ENCODE data around the gene C1orf35.

The C1orf35 gene

DNA sequence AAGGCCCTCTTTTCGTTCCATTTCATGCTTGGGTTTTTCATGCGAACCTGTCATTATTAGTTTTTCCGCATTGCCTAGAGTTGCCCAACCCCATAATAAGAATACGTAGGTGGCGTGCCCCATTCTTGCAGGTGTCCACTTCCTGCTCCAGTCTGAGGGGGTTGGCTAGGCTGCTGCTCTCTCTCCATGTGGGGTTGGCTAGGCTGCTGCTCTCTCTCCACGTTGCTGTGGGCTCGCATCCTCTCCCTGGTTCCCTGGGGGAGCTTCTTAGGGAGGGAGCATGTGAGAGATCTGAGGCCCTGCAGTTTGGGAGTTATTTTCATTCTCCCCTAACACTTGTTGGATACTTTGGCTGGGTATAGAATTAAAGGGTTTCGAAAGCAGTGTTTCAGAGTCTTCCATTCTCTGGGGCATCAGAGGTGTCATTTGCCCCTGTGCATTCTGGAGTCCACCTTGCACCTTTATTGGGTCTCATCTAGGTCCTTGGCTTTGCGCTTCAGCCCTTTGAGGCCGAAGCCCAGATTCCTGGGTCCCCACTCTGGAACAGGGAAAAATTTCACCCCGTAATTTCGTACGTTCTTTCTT, 8.6 kb downstream of the C1orf35 start:
- Histone ChIP-seq H3K27me3 (ENCODE audit: low read depth, low read length) (no peaks in the 10 kb centered on the region), H3K9ac (ENCODE audit: low read length) (no peak overlapping the region), H4K20me1 (ENCODE audit: insufficient read depth, low read length) (peaks cover 100% of the 10 kb centered on the region), H3K79me2 (ENCODE audit: low read length) (peaks cover 99% of the 10 kb centered on the region), H3K4me2 (ENCODE audit: low read length) (no peak overlapping the region), H3K4me1 (ENCODE audit: low read length) (peaks cover 6% of the 10 kb centered on the region), H3K36me3 (replicated peaks; ENCODE audit: low read depth, low read length) (peaks cover 92% of the 10 kb centered on the region), H3K4me3 (ENCODE audit: low read length) (no peak overlapping the region), H3K9me3 (ENCODE audit: insufficient read depth, low read length) (peaks cover 16% of the 10 kb centered on the region; the same call in 1 of the 2 replicates), H2AFZ (ENCODE audit: low read depth, low read length) (no peak overlapping the region), H3K27ac (ENCODE audit: low read length) (no peak overlapping the region)
- TF ChIP-seq, protein P1, sequence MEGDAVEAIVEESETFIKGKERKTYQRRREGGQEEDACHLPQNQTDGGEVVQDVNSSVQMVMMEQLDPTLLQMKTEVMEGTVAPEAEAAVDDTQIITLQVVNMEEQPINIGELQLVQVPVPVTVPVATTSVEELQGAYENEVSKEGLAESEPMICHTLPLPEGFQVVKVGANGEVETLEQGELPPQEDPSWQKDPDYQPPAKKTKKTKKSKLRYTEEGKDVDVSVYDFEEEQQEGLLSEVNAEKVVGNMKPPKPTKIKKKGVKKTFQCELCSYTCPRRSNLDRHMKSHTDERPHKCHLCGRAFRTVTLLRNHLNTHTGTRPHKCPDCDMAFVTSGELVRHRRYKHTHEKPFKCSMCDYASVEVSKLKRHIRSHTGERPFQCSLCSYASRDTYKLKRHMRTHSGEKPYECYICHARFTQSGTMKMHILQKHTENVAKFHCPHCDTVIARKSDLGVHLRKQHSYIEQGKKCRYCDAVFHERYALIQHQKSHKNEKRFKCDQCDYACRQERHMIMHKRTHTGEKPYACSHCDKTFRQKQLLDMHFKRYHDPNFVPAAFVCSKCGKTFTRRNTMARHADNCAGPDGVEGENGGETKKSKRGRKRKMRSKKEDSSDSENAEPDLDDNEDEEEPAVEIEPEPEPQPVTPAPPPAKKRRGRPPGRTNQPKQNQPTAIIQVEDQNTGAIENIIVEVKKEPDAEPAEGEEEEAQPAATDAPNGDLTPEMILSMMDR (IDR thresholded peaks at IDR 0.05; ENCODE audit: low read depth, low read length): no peak
- TF ChIP-seq EZH2phosphoT487 (IDR thresholded peaks at IDR 0.05; ENCODE audit: low read depth): no peak

DNA sequence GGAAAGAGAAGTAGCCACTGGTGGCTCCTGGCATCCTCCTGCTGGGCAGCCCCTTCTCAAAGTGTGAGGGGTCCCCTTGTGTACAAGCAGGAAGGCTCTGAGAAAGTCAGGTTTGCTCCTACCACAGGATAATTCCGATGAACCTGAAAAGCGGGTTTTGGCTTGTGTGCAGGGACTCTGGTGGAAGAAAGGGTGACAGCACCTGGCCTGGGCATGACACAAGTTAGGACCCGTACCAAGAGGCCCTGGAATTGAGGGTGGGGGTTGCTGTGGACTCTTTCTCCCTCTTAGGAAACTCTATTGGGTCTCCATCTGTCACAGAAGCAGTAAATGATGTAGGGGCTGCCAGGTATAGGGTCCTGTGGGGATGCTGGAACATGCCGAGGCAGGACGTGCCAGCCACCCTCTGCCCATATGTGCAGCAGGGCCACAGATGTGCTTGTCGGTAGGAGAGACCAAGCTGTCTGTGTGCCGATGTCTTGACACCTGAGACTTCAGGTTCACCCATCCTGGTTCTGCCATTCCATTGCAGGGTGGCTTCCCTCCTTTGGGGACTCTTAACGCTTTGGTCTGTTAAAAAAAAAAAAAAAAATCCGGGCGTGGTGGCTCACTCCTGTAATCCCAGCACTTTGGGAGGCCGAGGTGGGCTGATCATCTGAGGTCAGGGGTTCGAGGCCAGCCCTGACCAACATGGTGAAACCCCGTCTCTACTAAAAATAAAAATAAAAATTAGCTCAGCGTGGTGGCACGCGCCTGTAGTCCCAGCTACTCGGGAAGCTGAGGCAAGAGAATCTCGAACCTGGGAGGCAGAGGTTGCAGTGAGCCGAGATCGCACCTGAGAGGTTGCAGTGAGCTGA, 9.8 kb downstream of the C1orf35 start:
- Histone ChIP-seq H3K9me3 (ENCODE audit: insufficient read depth, low read length) (peaks cover 16% of the 10 kb centered on the region; the same call in 1 of the 2 replicates), H4K20me1 (ENCODE audit: insufficient read depth, low read length) (peaks cover 100% of the 10 kb centered on the region), H3K4me3 (ENCODE audit: low read length) (no peak overlapping the region), H3K27ac (ENCODE audit: low read length) (no peak overlapping the region), H2AFZ (ENCODE audit: low read depth, low read length) (no peak overlapping the region), H3K9ac (ENCODE audit: low read length) (no peak overlapping the region), H3K27me3 (ENCODE audit: low read depth, low read length) (no peaks in the 10 kb centered on the region), H3K4me2 (ENCODE audit: low read length) (no peak overlapping the region), H3K4me1 (ENCODE audit: low read length) (peaks cover 19% of the 10 kb centered on the region), H3K36me3 (replicated peaks; ENCODE audit: low read depth, low read length) (peaks cover 92% of the 10 kb centered on the region), H3K79me2 (ENCODE audit: low read length) (peaks cover 100% of the 10 kb centered on the region)
- TF ChIP-seq EZH2phosphoT487 (IDR thresholded peaks at IDR 0.05; ENCODE audit: low read depth): no peak
- TF ChIP-seq, protein P1 (IDR thresholded peaks at IDR 0.05; ENCODE audit: low read depth, low read length): no peak

DNA sequence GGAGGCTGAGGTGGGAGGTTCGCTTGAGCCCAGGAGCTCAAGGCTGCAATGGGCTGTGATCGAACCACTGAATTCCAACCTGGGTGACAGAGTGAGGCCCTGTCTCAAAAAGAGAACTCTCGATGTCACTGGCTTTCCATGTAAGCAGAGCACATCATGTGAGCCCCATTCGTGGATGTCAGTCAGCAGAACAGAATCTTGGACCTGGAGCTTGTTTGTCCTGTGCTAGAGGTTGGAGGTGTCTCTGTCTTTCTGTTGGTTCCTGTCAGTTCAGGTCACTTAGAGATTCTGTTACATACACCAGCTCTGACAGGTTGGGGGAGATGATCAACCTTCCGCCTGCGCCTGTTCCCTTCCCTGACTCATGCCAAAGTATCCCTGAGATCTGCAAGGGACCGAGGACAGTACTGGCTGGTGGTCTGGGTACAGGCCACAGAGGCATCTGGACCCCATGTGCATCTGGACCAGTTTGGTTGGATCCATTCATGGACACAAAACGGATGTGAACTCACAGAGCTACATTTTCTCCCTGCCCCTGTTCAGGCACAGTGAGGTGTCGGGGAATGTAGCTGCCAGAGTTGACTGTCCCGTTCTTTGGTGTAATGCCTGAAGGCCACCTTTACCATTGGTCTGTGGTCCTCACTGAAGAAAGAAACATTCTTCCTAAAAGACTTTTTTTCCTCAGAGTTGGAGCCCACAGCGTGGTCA, 10.6 kb downstream of the C1orf35 start:
- Histone ChIP-seq H3K4me3 (ENCODE audit: low read length) (no peak overlapping the region), H3K27ac (ENCODE audit: low read length) (no peak overlapping the region), H3K4me2 (ENCODE audit: low read length) (no peak overlapping the region), H4K20me1 (ENCODE audit: insufficient read depth, low read length) (peaks cover 100% of the 10 kb centered on the region), H2AFZ (ENCODE audit: low read depth, low read length) (no peak overlapping the region), H3K27me3 (ENCODE audit: low read depth, low read length) (no peaks in the 10 kb centered on the region), H3K9ac (ENCODE audit: low read length) (no peak overlapping the region), H3K4me1 (ENCODE audit: low read length) (peaks cover 26% of the 10 kb centered on the region), H3K36me3 (replicated peaks; ENCODE audit: low read depth, low read length) (peaks cover 94% of the 10 kb centered on the region), H3K9me3 (ENCODE audit: insufficient read depth, low read length) (peaks cover 16% of the 10 kb centered on the region; the same call in 1 of the 2 replicates), H3K79me2 (ENCODE audit: low read length) (peaks cover 100% of the 10 kb centered on the region)
- no peak for TF ChIP-seq EZH2phosphoT487 (IDR thresholded peaks at IDR 0.05; ENCODE audit: low read depth)
- TF ChIP-seq, protein P1 (IDR thresholded peaks at IDR 0.05; ENCODE audit: low read depth, low read length): no peak

DNA sequence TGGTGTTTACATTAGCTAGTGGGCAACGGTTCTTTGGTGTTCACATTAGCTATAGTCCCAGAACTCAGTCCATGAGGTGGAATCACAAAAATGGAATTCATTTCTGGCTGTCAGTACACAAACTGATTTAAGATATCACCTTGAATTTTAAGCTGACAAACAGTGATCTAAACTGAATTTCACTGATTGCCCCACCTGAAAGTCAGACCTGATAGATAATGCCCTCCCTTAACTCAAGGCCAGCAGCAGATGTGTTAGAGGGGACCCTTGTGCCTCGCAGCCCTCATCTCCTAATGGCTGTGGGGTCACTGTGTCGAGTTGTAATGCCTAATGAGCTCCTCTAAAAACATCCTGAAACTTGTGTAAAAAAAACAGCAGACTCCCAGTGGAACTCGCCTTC, 12.0 kb downstream of the C1orf35 start:
- H3K9me3 ChIP-seq (ENCODE audit: insufficient read depth, low read length): peaks cover 16% of the 10 kb centered on the region; the same call in 1 of the 2 replicates
- TF ChIP-seq, protein P1 (IDR thresholded peaks at IDR 0.05; ENCODE audit: low read depth, low read length): no peak
- no peak for TF ChIP-seq EZH2phosphoT487 (IDR thresholded peaks at IDR 0.05; ENCODE audit: low read depth)
- peaks cover 100% of the 10 kb centered on the region for H4K20me1 ChIP-seq (ENCODE audit: insufficient read depth, low read length)
- no peaks in the 10 kb centered on the region for H3K27me3 ChIP-seq (ENCODE audit: low read depth, low read length)
- no peak overlapping the region for H3K9ac ChIP-seq (ENCODE audit: low read length)
- H3K36me3 ChIP-seq (replicated peaks; ENCODE audit: low read depth, low read length): peaks cover 88% of the 10 kb centered on the region
- H3K4me3 ChIP-seq (ENCODE audit: low read length): no peak overlapping the region
- no peak overlapping the region for H3K4me2 ChIP-seq (ENCODE audit: low read length)
- H2AFZ ChIP-seq (ENCODE audit: low read depth, low read length): no peak overlapping the region
- peaks cover 100% of the 10 kb centered on the region for H3K79me2 ChIP-seq (ENCODE audit: low read length)
- H3K4me1 ChIP-seq (ENCODE audit: low read length): peaks cover 36% of the 10 kb centered on the region
- no peak overlapping the region for H3K27ac ChIP-seq (ENCODE audit: low read length)
